ENCODE data around the gene LYPD6.

- no peak for TF ChIP-seq CTCF (IDR thresholded peaks at IDR 0.05 in 2 of 3, conservative IDR thresholded peaks at IDR 0.05 in 1 of 3; ENCODE audit: insufficient read depth in 2 of 3, low read depth in 1 of 3, low read length in 3 of 3)
- no peak for TF ChIP-seq EP300 (IDR thresholded peaks at IDR 0.05; ENCODE audit: low read length)
- TF ChIP-seq RAD21 (CRISPR knock-in tag; conservative IDR thresholded peaks at IDR 0.05 in 1 of 2, IDR thresholded peaks at IDR 0.05 in 1 of 2) = no peak
- TF ChIP-seq ETS1 (conservative IDR thresholded peaks at IDR 0.05; ENCODE audit: control insufficient read depth, low read depth, low read length) = no peak
- no peak for TF ChIP-seq MAX (CRISPR knock-in tag; IDR thresholded peaks at IDR 0.05)
- no peak for TF ChIP-seq HDAC2 (IDR thresholded peaks at IDR 0.05)
- TF ChIP-seq ZNF12 (CRISPR knock-in tag; IDR thresholded peaks at IDR 0.05) = no peak
- no peak for TF ChIP-seq ESRRA (IDR thresholded peaks at IDR 0.05; ENCODE audit: borderline replicate concordance, low read depth)
- TF ChIP-seq MED1 (CRISPR knock-in tag; IDR thresholded peaks at IDR 0.05; ENCODE audit: borderline replicate concordance) = no peak
- no peak for TF ChIP-seq ERF (CRISPR knock-in tag; IDR thresholded peaks at IDR 0.05)
- TF ChIP-seq TEAD4 (IDR thresholded peaks at IDR 0.05; ENCODE audit: low read length) = no peak
- TF ChIP-seq TEAD4 (CRISPR knock-in tag; IDR thresholded peaks at IDR 0.05; ENCODE audit: borderline replicate concordance) = no peak
- TF ChIP-seq POLR2A (conservative IDR thresholded peaks at IDR 0.05) = no peak
- no peak for TF ChIP-seq ZNF311 (CRISPR knock-in tag; IDR thresholded peaks at IDR 0.05)
Observed at GRCh38 chr2:149507974-149508373, 177.6 kb downstream of the LYPD6 start.
